ENCODE measurements around the gene NELFE. TPM values are rescaled to one million over a fixed set of nuclear protein-coding genes. Genes with fewer than 3 reads are reported as not detected.

Gene NELFE
- total RNA-seq, 1 experiment from 2014 or later, result 68.3 TPM

DNA sequence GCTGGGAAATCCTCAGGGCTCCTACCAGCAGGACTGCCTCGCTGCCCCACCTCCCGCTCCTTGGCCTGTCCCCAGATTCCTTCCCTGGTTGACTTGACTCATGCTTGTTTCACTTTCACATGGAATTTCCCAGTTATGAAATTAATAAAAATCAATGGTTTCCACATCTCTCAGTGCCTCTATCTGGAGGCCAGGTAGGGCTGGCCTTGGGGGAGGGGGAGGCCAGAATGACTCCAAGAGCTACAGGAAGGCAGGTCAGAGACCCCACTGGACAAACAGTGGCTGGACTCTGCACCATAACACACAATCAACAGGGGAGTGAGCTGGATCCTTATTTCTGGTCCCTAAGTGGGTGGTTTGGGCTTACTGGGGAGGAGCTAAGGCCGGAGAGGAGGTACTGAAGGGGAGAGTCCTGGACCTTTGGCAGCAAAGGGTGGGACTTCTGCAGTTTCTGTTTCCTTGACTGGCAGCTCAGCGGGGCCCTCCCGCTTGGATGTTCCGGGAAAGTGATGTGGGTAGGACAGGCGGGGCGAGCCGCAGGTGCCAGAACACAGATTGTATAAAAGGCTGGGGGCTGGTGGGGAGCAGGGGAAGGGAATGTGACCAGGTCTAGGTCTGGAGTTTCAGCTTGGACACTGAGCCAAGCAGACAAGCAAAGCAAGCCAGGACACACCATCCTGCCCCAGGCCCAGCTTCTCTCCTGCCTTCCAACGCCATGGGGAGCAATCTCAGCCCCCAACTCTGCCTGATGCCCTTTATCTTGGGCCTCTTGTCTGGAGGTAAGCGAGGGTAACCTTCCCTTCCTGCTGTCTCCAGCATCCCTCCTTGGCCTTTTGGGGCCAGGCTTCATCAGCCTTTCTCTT, 13.0 kb downstream of the NELFE start, which contains the start of gene CFB:
CFB (plus strand) TSS at position 589 of the 863 bp plus-strand sequence; CDS start at position 716, 127 bp downstream.
- H3K9me2 ChIP-seq (ENCODE audit: insufficient read depth), result no peaks in the 10 kb centered on the region; the same call in 1 of the 2 replicates
- peak within 1 kb of the TSS; percentile 42 for H3K4me2 ChIP-seq (ENCODE audit: low read length)
- no peaks in the 10 kb centered on the region for H4K20me1 ChIP-seq (ENCODE audit: insufficient read depth)
- intact Hi-C loops (cut with micrococcal nuclease), result no loop called here
- ChIA-PET CTCF (no interaction called here), POLR2A (interaction anchor here (0.8 kb wide), 1 partner anchor 21 kb away, joined by 3 read pairs; no protein-coding TSS in a partner anchor), RAD21 (ENCODE audit: low non-redundant PET in 1 of 2, low total read pairs in 2 of 2, uncharacterized antibody in 2 of 2, unreplicated experiment in 2 of 2) (no interaction called here)
- no peak within 1 kb of the TSS for H3K9ac ChIP-seq (ENCODE audit: low read length)
- no peaks in the 10 kb centered on the region for H3K79me2 ChIP-seq (ENCODE audit: insufficient read depth, low read length)
- no peak within 1 kb of the TSS for H3K4me3 ChIP-seq (replicated peaks in 1 of 2; ENCODE audit: low read depth in 1 of 2, low read length in 2 of 2)
- BruUV-seq (replicated peaks), result no TSS peak
- H3K36me3 ChIP-seq (ENCODE audit: control insufficient read depth in 1 of 2, insufficient read depth in 2 of 2, low read length in 2 of 2), result no peaks in the 10 kb centered on the region
- H3K9me3 ChIP-seq (ENCODE audit: control insufficient read depth in 1 of 2, insufficient read depth in 1 of 2, low read depth in 1 of 2, low read length in 2 of 2), result no peaks in the 10 kb centered on the region
- H3K27ac ChIP-seq (ENCODE audit: low read depth, low read length), result peak within 1 kb of the TSS; percentile 1; the same call in 1 of the 2 replicates
- TF ChIP-seq ELF1 (IDR thresholded peaks at IDR 0.05; ENCODE audit: borderline replicate concordance, low read depth) (no peak), SP1 (IDR thresholded peaks at IDR 0.05; ENCODE audit: low read depth) (peak; percentile 29; the same call in 1 of the 2 replicates)
- TF ChIP-seq, protein P1, sequence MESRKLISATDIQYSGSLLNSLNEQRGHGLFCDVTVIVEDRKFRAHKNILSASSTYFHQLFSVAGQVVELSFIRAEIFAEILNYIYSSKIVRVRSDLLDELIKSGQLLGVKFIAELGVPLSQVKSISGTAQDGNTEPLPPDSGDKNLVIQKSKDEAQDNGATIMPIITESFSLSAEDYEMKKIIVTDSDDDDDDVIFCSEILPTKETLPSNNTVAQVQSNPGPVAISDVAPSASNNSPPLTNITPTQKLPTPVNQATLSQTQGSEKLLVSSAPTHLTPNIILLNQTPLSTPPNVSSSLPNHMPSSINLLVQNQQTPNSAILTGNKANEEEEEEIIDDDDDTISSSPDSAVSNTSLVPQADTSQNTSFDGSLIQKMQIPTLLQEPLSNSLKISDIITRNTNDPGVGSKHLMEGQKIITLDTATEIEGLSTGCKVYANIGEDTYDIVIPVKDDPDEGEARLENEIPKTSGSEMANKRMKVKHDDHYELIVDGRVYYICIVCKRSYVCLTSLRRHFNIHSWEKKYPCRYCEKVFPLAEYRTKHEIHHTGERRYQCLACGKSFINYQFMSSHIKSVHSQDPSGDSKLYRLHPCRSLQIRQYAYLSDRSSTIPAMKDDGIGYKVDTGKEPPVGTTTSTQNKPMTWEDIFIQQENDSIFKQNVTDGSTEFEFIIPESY (IDR thresholded peaks at IDR 0.05; ENCODE audit: extremely low read depth, insufficient replicate concordance, low read length), result no peak
- H3K27me3 ChIP-seq (ENCODE audit: insufficient read depth, low read length), result no peaks in the 10 kb centered on the region
- H2AFZ ChIP-seq (ENCODE audit: low read depth, low read length, poor library complexity, severe bottlenecking), result no peak within 1 kb of the TSS
- no peak for DNase-seq (ENCODE audit: low read depth, low spot score)
- peak; percentile 60 for ATAC-seq
- H3K4me1 ChIP-seq (ENCODE audit: control insufficient read depth in 1 of 2, insufficient read depth in 2 of 2, low read length in 2 of 2), result peaks cover 10 to 50% of the 10 kb centered on the region in 2 experiments; a peak in 3 of 4 replicates

DNA sequence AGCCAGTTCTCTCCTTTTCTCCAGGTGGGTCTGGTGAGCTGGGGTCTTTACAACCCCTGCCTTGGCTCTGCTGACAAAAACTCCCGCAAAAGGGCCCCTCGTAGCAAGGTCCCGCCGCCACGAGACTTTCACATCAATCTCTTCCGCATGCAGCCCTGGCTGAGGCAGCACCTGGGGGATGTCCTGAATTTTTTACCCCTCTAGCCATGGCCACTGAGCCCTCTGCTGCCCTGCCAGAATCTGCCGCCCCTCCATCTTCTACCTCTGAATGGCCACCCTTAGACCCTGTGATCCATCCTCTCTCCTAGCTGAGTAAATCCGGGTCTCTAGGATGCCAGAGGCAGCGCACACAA, 13.6 kb downstream of the NELFE start:
- peak overlapping the region; percentile 1; the same call in 1 of the 2 replicates for H3K27ac ChIP-seq (ENCODE audit: low read depth, low read length)
- no peak overlapping the region for H2AFZ ChIP-seq (ENCODE audit: low read depth, low read length, poor library complexity, severe bottlenecking)
- H3K4me3 ChIP-seq (replicated peaks in 1 of 2; ENCODE audit: low read depth in 1 of 2, low read length in 2 of 2), result no peak overlapping the region
- no TSS peak for BruUV-seq (replicated peaks)
- no peaks in the 10 kb centered on the region for H3K36me3 ChIP-seq (ENCODE audit: control insufficient read depth in 1 of 2, insufficient read depth in 2 of 2, low read length in 2 of 2)
- intact Hi-C loops (cut with micrococcal nuclease), result no loop called here
- ATAC-seq (no peak), DNase-seq (ENCODE audit: low read depth, low spot score) (no peak)
- H3K79me2 ChIP-seq (ENCODE audit: insufficient read depth, low read length), result no peaks in the 10 kb centered on the region
- no peaks in the 10 kb centered on the region; the same call in 1 of the 2 replicates for H3K9me2 ChIP-seq (ENCODE audit: insufficient read depth)
- ChIA-PET CTCF (no interaction called here), POLR2A (interaction anchor here (0.8 kb wide), 1 partner anchor 21 kb away, joined by 3 read pairs; no protein-coding TSS in a partner anchor), RAD21 (ENCODE audit: low non-redundant PET in 1 of 2, low total read pairs in 2 of 2, uncharacterized antibody in 2 of 2, unreplicated experiment in 2 of 2) (no interaction called here)
- H4K20me1 ChIP-seq (ENCODE audit: insufficient read depth), result no peaks in the 10 kb centered on the region
- H3K9ac ChIP-seq (ENCODE audit: low read length), result no peak overlapping the region
- TF ChIP-seq YY1 (IDR thresholded peaks at IDR 0.05; ENCODE audit: extremely low read depth, insufficient replicate concordance, low read depth, low read length), result no peak
- no peak for TF ChIP-seq ZNF274 (IDR thresholded peaks at IDR 0.05; ENCODE audit: low read depth, low read length)
- TF ChIP-seq FOSL1 (IDR thresholded peaks at IDR 0.05; ENCODE audit: low read depth), result no peak
- TF ChIP-seq, protein P2, sequence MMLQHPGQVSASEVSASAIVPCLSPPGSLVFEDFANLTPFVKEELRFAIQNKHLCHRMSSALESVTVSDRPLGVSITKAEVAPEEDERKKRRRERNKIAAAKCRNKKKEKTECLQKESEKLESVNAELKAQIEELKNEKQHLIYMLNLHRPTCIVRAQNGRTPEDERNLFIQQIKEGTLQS (IDR thresholded peaks at IDR 0.05), result no peak
- TF ChIP-seq SIN3A (IDR thresholded peaks at IDR 0.05; ENCODE audit: low read depth), result no peak
- TF ChIP-seq POLR2AphosphoS5 (IDR thresholded peaks at IDR 0.05; ENCODE audit: low read depth, low read length), result no peak
- no peak for TF ChIP-seq EZH2 (IDR thresholded peaks at IDR 0.05)
- TF ChIP-seq, protein P3, sequence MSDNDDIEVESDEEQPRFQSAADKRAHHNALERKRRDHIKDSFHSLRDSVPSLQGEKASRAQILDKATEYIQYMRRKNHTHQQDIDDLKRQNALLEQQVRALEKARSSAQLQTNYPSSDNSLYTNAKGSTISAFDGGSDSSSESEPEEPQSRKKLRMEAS (IDR thresholded peaks at IDR 0.05), result no peak
- peak overlapping the region; percentile 42 for H3K4me2 ChIP-seq (ENCODE audit: low read length)
- H3K4me1 ChIP-seq (ENCODE audit: control insufficient read depth in 1 of 2, insufficient read depth in 2 of 2, low read length in 2 of 2), result peaks cover 14 to 56% of the 10 kb centered on the region in 2 experiments; a peak in 3 of 4 replicates
- no peaks in the 10 kb centered on the region for H3K9me3 ChIP-seq (ENCODE audit: control insufficient read depth in 1 of 2, insufficient read depth in 1 of 2, low read depth in 1 of 2, low read length in 2 of 2)
- no peaks in the 10 kb centered on the region for H3K27me3 ChIP-seq (ENCODE audit: insufficient read depth, low read length)
